NCI-H774 (cell line): ENCODE data around the gene ANKRD65.

Experiments
- DNase-seq: peaks from one replicate; lab custom pipeline; 2025; lab: John Stamatoyannopoulos, UW

The ANKRD65 gene

DNA sequence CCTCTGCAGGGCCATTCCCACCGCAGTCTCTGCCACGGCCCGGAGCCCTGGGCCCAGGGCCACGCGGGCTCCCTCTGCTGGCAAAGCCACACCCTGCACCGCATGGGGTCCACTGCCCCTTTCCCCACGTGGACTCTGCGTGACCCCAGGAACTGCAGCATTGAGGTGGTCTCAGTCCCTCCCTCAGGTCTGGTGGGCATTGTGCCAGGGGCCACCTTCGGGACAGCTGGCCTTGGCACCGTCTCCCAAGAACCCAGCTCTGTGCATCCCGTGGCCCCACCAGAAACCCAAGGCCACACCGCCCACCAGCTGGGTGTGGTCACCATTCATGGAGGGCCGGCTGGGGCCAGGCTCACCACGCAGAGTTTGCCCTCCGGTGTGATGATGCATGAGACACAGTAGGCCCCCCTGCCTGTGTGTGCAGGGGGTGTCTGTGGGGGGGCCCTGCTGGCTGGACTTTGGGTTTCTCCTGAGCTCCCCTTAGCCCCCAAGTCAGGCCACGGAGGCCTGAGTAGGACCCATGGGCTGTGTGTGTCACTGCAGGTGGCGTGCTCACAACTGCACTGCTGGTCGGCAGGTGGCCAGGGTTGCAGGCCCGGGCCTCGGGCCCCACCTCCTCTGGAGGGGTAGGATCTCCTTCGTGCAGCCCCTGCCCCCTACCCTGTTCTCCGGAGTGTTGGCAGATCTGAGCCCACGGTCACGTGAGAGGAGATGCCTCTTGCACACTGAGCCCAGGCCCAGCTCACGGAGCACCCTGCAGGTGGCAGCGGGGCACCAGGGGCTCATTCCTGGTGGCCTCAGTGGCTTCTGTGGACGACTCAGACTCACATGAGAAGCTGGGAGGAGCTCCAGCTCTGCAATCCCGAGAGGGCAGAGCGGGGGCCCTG lies 20.2 kb upstream of the ANKRD65 start:
- DNase-seq: peak; percentile 11

DNA sequence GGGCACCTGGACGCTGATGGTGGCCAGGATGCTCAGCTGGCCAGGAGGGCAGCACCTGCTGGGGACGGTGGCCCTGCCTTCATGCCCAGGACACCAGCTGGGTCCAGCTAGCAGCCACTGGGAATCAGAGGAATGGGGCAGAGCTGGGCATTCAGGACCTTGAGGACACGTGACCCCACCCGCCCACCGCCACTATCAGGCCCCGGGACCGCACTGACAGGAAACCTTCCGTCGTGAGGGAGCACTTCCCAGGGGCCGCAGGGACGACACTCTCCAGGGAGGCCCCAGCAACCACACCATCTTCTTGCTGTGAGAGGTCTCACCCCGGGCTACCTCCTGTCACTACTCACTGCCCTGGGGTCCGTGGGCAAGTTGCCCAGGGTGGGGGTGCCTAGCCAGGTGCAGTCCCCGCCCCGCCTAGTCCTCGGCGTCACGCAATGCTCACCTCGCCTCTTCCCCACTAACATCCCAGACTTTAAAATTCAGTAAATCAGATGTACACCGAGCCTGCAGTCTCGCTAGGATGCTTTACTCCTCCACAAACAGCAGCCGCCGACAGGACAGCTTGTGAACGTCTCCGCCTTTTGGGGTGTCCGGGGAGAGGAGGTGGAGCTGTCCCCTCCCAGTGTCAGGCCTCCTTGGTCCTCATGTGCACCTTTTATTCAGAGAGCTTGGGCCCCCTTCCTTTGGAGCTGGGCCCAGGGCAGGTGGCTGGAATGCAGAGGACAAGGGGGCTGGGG lies 19.4 kb upstream of the ANKRD65 start:
- no peak for DNase-seq

GRCh38 chr1:1439546-1440261 lies 18.6 kb upstream of the ANKRD65 start:
- DNase-seq: no peak

GRCh38 chr1:1438531-1439381 lies 17.7 kb upstream of the ANKRD65 start:
- no peak for DNase-seq

GRCh38 chr1:1437904-1438376 lies 16.9 kb upstream of the ANKRD65 start:
- DNase-seq: no peak

- DNase-seq: no peak
Measured at GRCh38 chr1:1437033-1437903, 16.2 kb upstream of the ANKRD65 start.

GRCh38 chr1:1436630-1437032 lies 15.6 kb upstream of the ANKRD65 start:
- DNase-seq: no peak

- DNase-seq: no peak
Measured at GRCh38 chr1:1435911-1436629, 15.0 kb upstream of the ANKRD65 start.

DNA sequence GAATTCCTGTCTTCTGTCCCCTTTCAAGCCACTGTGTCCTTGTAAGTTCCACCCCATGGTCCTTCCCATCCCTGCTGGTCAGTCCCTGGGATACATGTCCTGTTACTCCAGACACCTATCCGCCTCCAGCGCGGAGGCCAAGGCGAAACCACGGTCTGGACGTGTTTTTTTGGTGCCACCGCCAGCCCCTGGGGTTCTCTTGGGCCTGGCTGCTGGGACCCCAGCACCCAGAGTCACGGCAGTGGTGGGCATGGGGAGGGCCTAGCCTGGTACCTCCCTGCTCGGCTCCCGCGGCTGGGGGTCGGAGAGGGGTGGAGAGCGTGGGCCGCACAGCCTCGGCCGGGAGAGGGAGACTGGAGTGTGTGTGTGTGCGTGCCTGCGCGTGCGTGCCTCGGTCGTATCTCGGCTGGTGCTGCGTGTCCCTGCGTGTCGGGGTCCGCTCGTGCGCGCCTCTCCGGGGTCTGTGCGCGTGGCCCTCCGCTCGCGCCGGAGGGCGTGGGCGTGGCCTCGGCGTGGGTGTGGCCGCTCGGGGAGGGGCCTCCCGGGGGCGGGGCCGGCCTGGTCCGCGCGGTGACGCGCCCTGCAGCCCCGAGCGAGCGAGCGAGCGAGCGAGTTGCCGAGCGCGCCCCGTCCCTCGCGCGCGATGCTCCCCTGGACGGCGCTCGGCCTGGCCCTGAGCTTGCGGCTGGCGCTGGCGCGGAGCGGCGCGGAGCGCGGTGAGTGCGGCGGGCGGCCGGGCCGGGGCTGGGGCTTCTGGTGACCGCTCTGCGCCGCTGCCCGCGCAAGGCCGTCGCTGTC lies 14.2 kb upstream of the ANKRD65 start, which contains the start of gene VWA1:
TSS of gene VWA1 (plus strand) at position 585 of the 798 bp plus-strand sequence. CDS start at position 644, 59 bp downstream.
- DNase-seq: peak; percentile 33

GRCh38 chr1:1434824-1435105 lies 13.7 kb upstream of the ANKRD65 start:
- no peak for DNase-seq

DNA sequence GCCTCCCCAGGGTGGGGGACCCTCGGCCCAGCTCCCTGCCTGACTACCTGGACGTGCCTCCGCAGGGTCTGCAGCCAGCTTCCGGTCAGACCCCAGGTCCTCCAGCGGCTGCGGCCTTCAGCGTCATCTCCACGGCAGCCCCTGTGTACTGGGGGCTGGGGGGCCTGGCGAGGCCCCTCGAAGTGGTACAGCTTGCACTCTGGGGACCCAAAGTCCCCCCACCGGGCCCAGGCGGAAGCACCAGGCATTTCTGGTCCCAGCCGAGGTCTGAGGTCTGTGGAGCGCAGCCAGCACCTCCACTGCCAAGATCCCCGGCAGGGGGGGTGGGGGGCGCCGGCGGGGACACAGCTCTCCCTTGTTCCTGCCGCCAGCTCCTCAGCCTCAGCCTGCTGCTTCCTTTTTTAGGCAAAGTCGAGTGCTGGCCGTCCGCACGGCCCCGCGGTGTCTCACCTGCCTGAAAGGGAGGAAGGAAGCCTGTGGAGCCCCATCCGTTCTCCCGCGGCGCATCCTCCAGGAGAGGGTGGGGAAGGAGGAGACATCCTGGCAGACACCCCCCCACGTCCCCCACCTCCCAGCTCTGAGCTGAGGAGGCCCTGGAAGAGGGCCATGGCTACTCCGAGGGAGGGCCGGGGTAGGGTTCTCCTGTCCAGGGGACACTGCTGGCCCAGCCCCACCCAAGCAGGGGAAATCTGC lies 13.2 kb upstream of the ANKRD65 start:
- DNase-seq: no peak

DNA sequence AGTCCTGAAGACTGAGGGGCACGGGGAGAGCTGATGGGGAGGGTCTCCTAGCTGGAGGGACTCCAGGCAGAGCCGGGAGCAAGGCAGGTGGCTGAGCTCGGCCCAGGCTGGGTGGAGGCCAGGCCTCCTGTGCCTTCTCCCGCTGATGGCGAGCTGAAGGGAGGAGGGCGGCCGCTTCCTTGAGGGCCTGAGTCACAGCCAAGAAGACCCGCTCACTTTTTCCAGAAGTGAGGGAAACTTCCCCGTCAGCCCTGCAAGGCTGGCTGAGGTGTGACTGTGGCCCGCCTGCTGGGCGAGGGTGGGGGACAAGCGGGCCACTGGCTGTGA lies 12.7 kb upstream of the ANKRD65 start:
- DNase-seq: no peak

DNA sequence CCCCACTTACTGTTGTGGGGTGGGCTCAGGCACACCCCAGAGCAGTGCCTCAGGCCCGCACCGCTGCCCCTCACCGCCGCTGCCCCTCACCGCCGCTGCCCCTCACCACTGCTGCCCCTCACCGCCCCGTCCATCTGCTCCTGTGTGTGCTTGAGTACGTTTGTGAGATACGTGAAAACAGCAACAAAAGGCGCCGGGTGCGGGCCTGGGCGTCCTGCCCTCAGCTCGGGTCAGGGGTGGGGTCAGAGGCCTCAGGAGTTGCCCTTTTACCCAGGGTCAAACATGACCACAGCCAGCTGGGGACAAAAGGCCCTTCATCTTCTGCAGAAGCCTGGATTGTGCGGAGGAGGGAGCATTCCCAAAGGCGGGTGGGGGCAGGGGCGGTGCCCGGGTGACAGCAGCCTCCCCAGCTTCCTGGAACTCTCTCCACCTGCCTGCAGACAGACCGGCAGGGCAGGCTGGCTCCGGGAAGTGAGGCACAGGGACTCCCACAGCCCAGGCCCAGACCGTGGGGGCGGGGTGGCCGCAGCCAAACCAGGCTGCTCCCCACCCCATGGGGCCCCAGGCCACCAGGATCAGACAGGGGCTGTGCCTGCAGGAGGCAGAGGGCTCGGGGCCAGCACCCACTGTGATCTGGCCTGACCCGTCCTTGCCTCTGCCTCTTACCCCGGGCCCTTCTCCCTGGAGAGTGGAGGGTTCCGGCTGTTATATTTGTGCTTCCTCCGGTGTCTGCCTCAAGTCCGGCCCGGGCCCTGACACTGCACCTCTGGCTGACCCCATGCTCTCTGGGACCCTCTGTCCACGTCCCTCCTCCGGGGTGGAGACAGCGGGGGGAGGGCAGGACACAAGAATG lies 12.1 kb upstream of the ANKRD65 start:
- DNase-seq: peak; percentile 19

DNA sequence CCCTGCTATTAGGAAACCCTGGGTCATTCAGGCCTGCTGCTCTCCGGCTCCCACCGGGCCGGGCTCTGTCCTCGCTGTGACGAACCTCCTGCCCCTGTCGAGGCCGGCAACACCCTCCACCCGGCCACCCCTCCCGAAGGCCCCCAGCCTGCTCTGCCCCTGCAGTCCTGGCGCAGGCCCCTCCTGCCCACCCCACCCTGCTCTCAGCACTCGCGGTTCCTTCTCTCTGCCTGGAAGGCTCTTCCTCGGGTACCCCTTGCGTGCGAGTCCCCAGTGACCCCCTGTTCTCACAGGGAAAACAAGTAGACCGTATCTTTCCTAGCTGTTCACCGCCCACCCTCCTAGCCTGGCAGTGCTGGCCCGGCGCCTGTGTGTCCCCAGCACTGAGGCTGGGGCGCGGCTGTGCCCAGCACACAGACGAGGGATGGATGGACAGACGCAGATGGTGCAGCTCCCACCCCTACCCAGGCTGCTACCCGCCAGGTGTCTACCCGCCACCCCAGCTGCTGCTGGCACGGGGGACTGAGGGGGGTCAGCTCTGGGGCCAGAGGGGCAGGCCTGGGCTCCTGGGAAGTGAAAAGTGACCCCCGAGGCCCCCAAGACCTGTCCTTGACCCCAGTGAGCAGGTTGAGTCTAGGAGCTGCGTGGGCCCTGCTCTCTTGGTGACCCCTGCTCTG lies 11.3 kb upstream of the ANKRD65 start:
- DNase-seq: no peak

DNA sequence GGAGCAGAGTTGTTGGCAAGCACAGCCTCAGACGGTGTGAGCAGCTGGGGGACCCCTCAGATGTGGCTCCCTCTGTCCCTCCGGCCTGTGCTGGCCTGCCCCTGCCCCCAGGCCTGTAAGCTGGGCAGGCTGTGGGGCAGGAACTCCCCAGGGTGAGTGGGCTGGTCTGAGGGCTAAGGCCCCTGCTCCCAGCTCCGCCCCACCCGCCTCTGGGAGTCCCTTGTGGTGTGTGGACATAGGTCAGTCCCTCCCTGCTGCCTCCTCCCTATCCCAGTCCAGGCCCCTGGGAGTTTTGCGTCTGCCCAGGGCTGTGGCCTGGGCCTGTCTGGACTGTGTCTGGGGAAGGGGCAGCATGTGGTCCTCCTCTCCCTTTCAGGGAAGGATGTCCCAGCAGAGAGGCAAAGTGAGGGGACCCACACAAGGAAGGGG lies 10.8 kb upstream of the ANKRD65 start:
- no peak for DNase-seq

- no peak for DNase-seq
Measured at GRCh38 chr1:1430992-1431844, 10.1 kb upstream of the ANKRD65 start.
